Trophoblast cell (in vitro differentiated cells and primary cell): ENCODE measurements around the gene SLC48A1.

ENCODE experiments used
- DNase-seq, 2 donors: peaks; one replicate each; pipeline ENCODE4 v3.0.0-alpha.2; 2016
- H2AFZ ChIP-seq: 2 replicates; pipeline ENCODE4 v1.6.1; 2013; ENCODE audit warnings: low read length, moderate library complexity, mild to moderate bottlenecking; ENCODE audit not compliant: insufficient read depth, poor library complexity
- H2AK5ac ChIP-seq: 2 replicates; pipeline ENCODE4 v1.6.1; 2013; ENCODE audit warnings: mild to moderate bottlenecking, low read length
- H2BK120ac ChIP-seq: 2 replicates; pipeline ENCODE4 v1.6.1; 2013; ENCODE audit warnings: low read length, mild to moderate bottlenecking, moderate library complexity; ENCODE audit not compliant: insufficient read depth, poor library complexity
- H2BK12ac ChIP-seq: 2 replicates; pipeline ENCODE4 v1.6.1; 2013; ENCODE audit warnings: mild to moderate bottlenecking, low read length, moderate library complexity
- H2BK5ac ChIP-seq: 2 replicates; pipeline ENCODE4 v1.6.1; 2013; ENCODE audit warnings: low read length, low read depth, moderate library complexity, mild to moderate bottlenecking; ENCODE audit not compliant: poor library complexity
- H3K14ac ChIP-seq: 2 replicates; pipeline ENCODE4 v1.6.1; 2013; ENCODE audit warnings: mild to moderate bottlenecking, low read length
- H3K18ac ChIP-seq: 2 replicates; pipeline ENCODE4 v1.6.1; 2013; ENCODE audit warnings: mild to moderate bottlenecking, low read length
- H3K23ac ChIP-seq: 2 replicates; pipeline ENCODE4 v1.6.1; 2013; ENCODE audit warnings: low read length
- H3K27ac ChIP-seq: 2 replicates; pipeline ENCODE4 v1.5.1; 2013; ENCODE audit warnings: low read depth, mild to moderate bottlenecking, inconsistent platforms, low read length, moderate library complexity
- H3K27me3 ChIP-seq: 2 replicates; pipeline ENCODE4 v1.6.1; 2013; ENCODE audit warnings: inconsistent platforms, mild to moderate bottlenecking, low read length, moderate library complexity; ENCODE audit not compliant: insufficient read depth
- H3K36me3 ChIP-seq, 2 experiments: 1 replicate in 1 of 2; 2 replicates in 1 of 2; pipeline ENCODE4 v1.6.1; 2013; ENCODE audit warnings: low read length in 2 of 2, mild to moderate bottlenecking in 2 of 2, moderate library complexity in 1 of 2; ENCODE audit not compliant: insufficient read depth in 2 of 2, control insufficient read depth in 1 of 2
- H3K4ac ChIP-seq: 2 replicates; pipeline ENCODE4 v1.6.1; 2013; ENCODE audit warnings: low read depth, mild to moderate bottlenecking, low read length, moderate library complexity
- H3K4me1 ChIP-seq, 2 experiments: 1 replicate in 1 of 2; 2 replicates in 1 of 2; pipeline ENCODE4 v1.6.1; 2013; ENCODE audit warnings: low read length in 2 of 2, mild to moderate bottlenecking in 2 of 2, moderate library complexity in 1 of 2; ENCODE audit not compliant: insufficient read depth in 2 of 2, control insufficient read depth in 1 of 2
- H3K4me2 ChIP-seq: 2 replicates; pipeline ENCODE4 v1.6.1; 2013; ENCODE audit warnings: inconsistent platforms, mild to moderate bottlenecking, low read length, moderate library complexity
- H3K4me3 ChIP-seq: 2 replicates; pipeline ENCODE4 v1.5.1; 2013; ENCODE audit warnings: mild to moderate bottlenecking, low read depth, low read length, inconsistent platforms
- H3K79me1 ChIP-seq: one replicate; pipeline ENCODE4 v1.6.1; 2013; ENCODE audit warnings: low read length
- H3K79me2 ChIP-seq: 2 replicates; pipeline ENCODE4 v1.6.1; 2013; ENCODE audit warnings: low read length, mild to moderate bottlenecking; ENCODE audit not compliant: control insufficient read depth, insufficient read depth, poor library complexity
- H3K9ac ChIP-seq: 2 replicates; pipeline ENCODE4 v1.6.1; 2013; ENCODE audit warnings: mild to moderate bottlenecking, low read length
- H3K9me3 ChIP-seq: 2 replicates; pipeline ENCODE4 v1.6.1; 2013; ENCODE audit warnings: low read depth, mild to moderate bottlenecking, control low read depth, inconsistent platforms, low read length; ENCODE audit not compliant: insufficient read depth
- H4K12ac ChIP-seq: 2 replicates; pipeline ENCODE4 v1.6.1; 2013; ENCODE audit warnings: low read depth, mild to moderate bottlenecking, low read length, moderate library complexity
- H4K8ac ChIP-seq: 2 replicates; pipeline ENCODE4 v1.6.1; 2013; ENCODE audit warnings: low read depth, mild to moderate bottlenecking, low read length, moderate library complexity
- H4K91ac ChIP-seq: one replicate; pipeline ENCODE4 v1.6.1; 2013; ENCODE audit warnings: low read depth, mild to moderate bottlenecking, low read length, moderate library complexity
- WGBS: extraction: QIAGEN DNeasy Blood & Tissue Kit; methylation state at CpG from one replicate; pipeline ENCODE4 v1.1.7; 2013; ENCODE audit warnings: missing lambda C conversion rate; ENCODE audit not compliant: insufficient read length, insufficient coverage; ENCODE audit errors: extremely low coverage; 5-methylcytosine and 5-hydroxymethylcytosine counted together

SLC48A1 gene

DNA sequence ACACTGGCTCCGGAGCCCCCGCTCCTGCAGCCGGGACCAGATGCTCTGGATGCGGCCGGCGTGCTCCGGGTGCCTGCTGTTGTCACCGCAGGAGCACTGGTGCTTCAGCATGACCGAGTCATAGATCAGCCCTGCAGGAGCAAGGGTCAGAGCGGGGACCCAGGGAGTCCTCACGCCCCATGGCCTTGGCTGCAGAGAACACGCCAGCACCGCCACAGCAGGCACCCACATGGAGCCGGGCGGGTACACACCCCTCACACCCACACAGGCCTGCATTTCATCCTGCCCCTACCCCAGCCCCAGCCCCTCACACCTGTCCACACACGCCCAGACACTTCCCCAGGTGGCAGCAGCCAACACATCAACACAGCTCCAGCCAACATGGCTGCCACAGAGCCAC is 18.8 kb downstream of the SLC48A1 start:
- Histone ChIP-seq H3K27me3 (no peaks in the 10 kb centered on the region), H4K8ac (no peak overlapping the region), H3K9me3 (peaks cover 4% of the 10 kb centered on the region), H3K23ac (no peak overlapping the region), H3K79me1 (no peaks in the 10 kb centered on the region), H3K4me1 (no peaks in the 10 kb centered on the region), H3K79me2 (no peaks in the 10 kb centered on the region), H2AK5ac (no peak overlapping the region), H3K36me3 (peaks cover 88 to 92% of the 10 kb centered on the region in 2 experiments), H2BK120ac (no peak overlapping the region), H2BK12ac (no peak overlapping the region), H4K12ac (no peak overlapping the region), H3K9ac (no peak overlapping the region), H3K14ac (no peak overlapping the region), H3K18ac (no peak overlapping the region), H3K4ac (no peak overlapping the region), H4K91ac (no peak overlapping the region), H3K4me3 (no peak overlapping the region), H3K4me2 (no peak overlapping the region), H2BK5ac (no peak overlapping the region), H2AFZ (no peak overlapping the region), H3K27ac (no peak overlapping the region)
- no CpG with 5 or more reads among the region's 16 CpGs for WGBS
- no peak for DNase-seq

DNA sequence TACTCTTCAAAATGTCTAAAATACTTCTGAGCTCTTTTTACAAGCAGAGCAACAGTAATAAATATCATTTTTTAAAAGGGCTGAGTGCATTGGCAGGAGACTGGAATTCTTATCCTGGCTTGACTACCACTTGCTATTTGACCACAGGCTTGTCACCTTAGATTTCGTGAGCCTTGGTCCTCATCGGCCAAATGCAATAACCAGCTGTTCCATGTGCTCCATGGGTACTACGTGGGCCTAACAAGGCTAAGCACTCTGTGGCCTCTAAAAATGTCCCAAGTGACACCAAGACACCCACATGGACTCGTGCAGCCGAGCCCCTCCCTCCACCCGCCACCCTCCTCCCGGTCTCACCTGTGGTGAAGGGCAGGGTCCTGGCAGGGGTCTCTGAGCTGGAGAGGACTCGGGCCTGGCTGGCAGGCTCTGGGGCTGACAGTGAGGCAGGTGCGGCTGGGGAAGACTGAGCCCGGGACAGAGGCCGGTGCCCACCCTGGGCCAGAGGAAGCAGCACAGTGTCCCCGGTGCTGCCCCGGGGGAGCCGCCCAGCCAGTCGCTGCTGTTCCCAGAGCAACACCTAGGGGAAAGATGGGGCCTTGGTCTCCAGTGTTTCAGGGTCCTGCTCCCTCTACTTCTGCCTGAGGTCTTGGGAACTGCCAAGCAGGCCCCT is 20.1 kb downstream of the SLC48A1 start:
- H3K4me2 ChIP-seq = no peak overlapping the region
- no peak overlapping the region for H4K12ac ChIP-seq
- no peak overlapping the region for H3K9ac ChIP-seq
- no peak overlapping the region for H3K14ac ChIP-seq
- no CpG with 5 or more reads among the region's 15 CpGs for WGBS
- no peaks in the 10 kb centered on the region for H3K4me1 ChIP-seq
- no peak overlapping the region for H2BK120ac ChIP-seq
- no peaks in the 10 kb centered on the region for H3K79me2 ChIP-seq
- no peak for DNase-seq
- H2AK5ac ChIP-seq = no peak overlapping the region
- H2BK12ac ChIP-seq = no peak overlapping the region
- H3K27me3 ChIP-seq = no peaks in the 10 kb centered on the region
- H2AFZ ChIP-seq = no peak overlapping the region
- no peak overlapping the region for H2BK5ac ChIP-seq
- H3K36me3 ChIP-seq = peaks cover 87 to 92% of the 10 kb centered on the region in 2 experiments
- no peak overlapping the region for H3K4ac ChIP-seq
- H3K23ac ChIP-seq = no peak overlapping the region
- no peak overlapping the region for H4K8ac ChIP-seq
- H3K4me3 ChIP-seq = no peak overlapping the region
- H3K79me1 ChIP-seq = no peaks in the 10 kb centered on the region
- H3K18ac ChIP-seq = no peak overlapping the region
- H3K9me3 ChIP-seq = peaks cover 4% of the 10 kb centered on the region
- H4K91ac ChIP-seq = no peak overlapping the region
- H3K27ac ChIP-seq = no peak overlapping the region

DNA sequence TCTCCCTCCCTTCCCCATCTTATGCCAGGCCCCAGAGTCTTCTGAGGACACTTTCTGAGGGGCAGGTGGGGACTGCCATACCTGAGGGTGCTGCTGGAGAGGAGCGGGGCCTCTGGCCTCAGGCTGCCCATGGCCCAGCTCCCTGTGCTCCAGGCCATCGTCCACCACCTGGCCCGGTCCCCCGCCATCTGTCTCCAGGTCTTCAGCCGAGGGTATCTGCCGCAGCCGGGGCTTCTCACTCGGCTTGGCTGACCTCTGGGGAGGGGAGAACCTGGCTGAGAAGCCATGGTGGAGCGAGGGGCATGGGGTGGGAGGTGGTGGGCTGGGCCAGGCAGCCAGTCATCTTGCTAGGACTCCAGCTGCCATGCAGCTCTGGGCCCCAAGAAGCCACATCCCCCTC is 21.6 kb downstream of the SLC48A1 start:
- H2AK5ac ChIP-seq = no peak overlapping the region
- no peak for DNase-seq
- H3K4ac ChIP-seq = no peak overlapping the region
- no peak overlapping the region for H3K4me3 ChIP-seq
- H3K27ac ChIP-seq = no peak overlapping the region
- no peak overlapping the region for H4K8ac ChIP-seq
- no peak overlapping the region for H3K4me2 ChIP-seq
- H4K91ac ChIP-seq = no peak overlapping the region
- peaks cover 81 to 93% of the 10 kb centered on the region in 2 experiments for H3K36me3 ChIP-seq
- no peaks in the 10 kb centered on the region for H3K79me1 ChIP-seq
- no peak overlapping the region for H3K14ac ChIP-seq
- no peak overlapping the region for H3K9ac ChIP-seq
- H2AFZ ChIP-seq = no peak overlapping the region
- H3K79me2 ChIP-seq = no peaks in the 10 kb centered on the region
- H4K12ac ChIP-seq = no peak overlapping the region
- no CpG with 5 or more reads among the region's 9 CpGs for WGBS
- H2BK5ac ChIP-seq = no peak overlapping the region
- H2BK120ac ChIP-seq = no peak overlapping the region
- no peak overlapping the region for H3K18ac ChIP-seq
- H2BK12ac ChIP-seq = no peak overlapping the region
- H3K4me1 ChIP-seq = no peaks in the 10 kb centered on the region
- H3K9me3 ChIP-seq = peaks cover 4% of the 10 kb centered on the region
- H3K23ac ChIP-seq = no peak overlapping the region
- no peaks in the 10 kb centered on the region for H3K27me3 ChIP-seq

DNA sequence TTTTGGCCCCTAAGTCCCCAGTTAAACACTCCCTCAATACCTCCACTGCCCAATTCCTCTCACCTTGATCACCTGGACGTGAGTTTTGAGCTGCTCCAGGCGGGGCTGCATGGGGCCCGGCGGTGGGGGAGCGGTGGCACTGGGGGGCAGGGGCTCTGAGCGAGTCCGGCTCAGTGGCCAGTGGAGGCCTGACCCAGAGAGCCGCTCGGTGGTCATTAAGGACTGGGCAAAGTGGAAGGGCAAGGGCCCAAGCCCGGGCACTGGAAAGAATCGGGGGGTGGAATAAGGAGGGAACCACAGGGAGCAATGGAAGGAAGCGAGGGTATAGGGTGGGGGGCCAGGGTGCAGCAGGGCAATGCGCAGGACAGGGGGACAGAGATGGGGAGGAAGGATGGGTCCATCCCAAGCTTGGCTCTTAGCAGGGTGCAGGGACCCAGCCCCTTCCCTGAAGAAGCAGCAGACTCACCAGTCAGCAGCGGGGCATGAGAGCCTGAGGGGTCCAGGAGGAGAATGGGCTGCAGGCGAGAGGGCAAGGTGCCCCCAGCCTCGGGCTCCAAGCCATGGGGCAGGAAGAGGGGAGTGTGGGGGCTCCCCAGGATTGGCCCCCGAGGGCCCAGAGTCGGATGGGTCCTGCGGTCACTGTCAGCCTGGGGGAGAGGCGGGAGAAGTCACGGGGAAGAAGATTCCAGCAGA is 22.2 kb downstream of the SLC48A1 start:
- H4K8ac ChIP-seq = no peak overlapping the region
- no peaks in the 10 kb centered on the region for H3K79me1 ChIP-seq
- H3K27ac ChIP-seq = no peak overlapping the region
- H4K12ac ChIP-seq = no peak overlapping the region
- no peak for DNase-seq
- no peak overlapping the region for H3K23ac ChIP-seq
- no peak overlapping the region for H2BK5ac ChIP-seq
- no peak overlapping the region for H3K4me2 ChIP-seq
- no peak overlapping the region for H2BK12ac ChIP-seq
- peaks cover 0 to 2% of the 10 kb centered on the region in 2 experiments for H3K4me1 ChIP-seq
- H3K79me2 ChIP-seq = no peaks in the 10 kb centered on the region
- H4K91ac ChIP-seq = no peak overlapping the region
- no peak overlapping the region for H3K14ac ChIP-seq
- H3K9me3 ChIP-seq = peaks cover 4% of the 10 kb centered on the region
- H2AFZ ChIP-seq = no peak overlapping the region
- H3K18ac ChIP-seq = no peak overlapping the region
- no CpG with 5 or more reads among the region's 21 CpGs for WGBS
- H2BK120ac ChIP-seq = no peak overlapping the region
- no peak overlapping the region for H3K4me3 ChIP-seq
- H3K27me3 ChIP-seq = no peaks in the 10 kb centered on the region
- H3K4ac ChIP-seq = no peak overlapping the region
- peaks cover 77 to 90% of the 10 kb centered on the region in 2 experiments for H3K36me3 ChIP-seq
- H2AK5ac ChIP-seq = no peak overlapping the region
- H3K9ac ChIP-seq = no peak overlapping the region
